HG03139 (cell line): ENCODE data around the gene DHDH.
"Not testable (repeated sequence)": the region's sequence is repeated elsewhere in the genome, so short reads cannot be mapped to it uniquely, and the experiment has no call there.

Experiments
- ATAC-seq: cut with Tn5 transposase; IDR thresholded peaks from one replicate; pipeline ENCODE4 v1.9.1; 2021; ENCODE audit not compliant: unreplicated experiment

DHDH gene

GRCh38 chr19:48915757-48916156, 17.7 kb upstream of the DHDH start:
- no peak for ATAC-seq

GRCh38 chr19:48918071-48918470, 15.4 kb upstream of the DHDH start:
- no peak for ATAC-seq

- no peak for ATAC-seq
Measured at GRCh38 chr19:48918801-48919247, 14.7 kb upstream of the DHDH start.

GRCh38 chr19:48919271-48919670, 14.2 kb upstream of the DHDH start:
- not testable (repeated sequence) for ATAC-seq

- ATAC-seq, result no peak
Measured at GRCh38 chr19:48920949-48921348, 12.6 kb upstream of the DHDH start.

GRCh38 chr19:48921721-48922500, 11.6 kb upstream of the DHDH start:
- no peak for ATAC-seq

GRCh38 chr19:48922548-48923490, 10.7 kb upstream of the DHDH start:
- ATAC-seq, result no peak

- ATAC-seq, result no peak
Measured at GRCh38 chr19:48925240-48925843, 8.2 kb upstream of the DHDH start.

GRCh38 chr19:48925890-48926289, 7.6 kb upstream of the DHDH start:
- ATAC-seq, result not testable (repeated sequence)

GRCh38 chr19:48926909-48927308, 6.6 kb upstream of the DHDH start:
- ATAC-seq, result no peak

GRCh38 chr19:48927692-48928091, 5.8 kb upstream of the DHDH start:
- not testable (repeated sequence) for ATAC-seq

- ATAC-seq, result no peak
Measured at GRCh38 chr19:48928164-48929025, 5.1 kb upstream of the DHDH start.

GRCh38 chr19:48934837-48935236, 1.3 kb downstream of the DHDH start:
- no peak for ATAC-seq

GRCh38 chr19:48935864-48936263, 2.4 kb downstream of the DHDH start:
- ATAC-seq, result no peak

- ATAC-seq, result no peak
Measured at GRCh38 chr19:48938256-48938655, 4.8 kb downstream of the DHDH start.

GRCh38 chr19:48940902-48941301, 7.4 kb downstream of the DHDH start:
- no peak for ATAC-seq

GRCh38 chr19:48943081-48943480, 9.6 kb downstream of the DHDH start:
- ATAC-seq, result no peak

- ATAC-seq, result no peak
Measured at GRCh38 chr19:48945415-48945814, 11.9 kb downstream of the DHDH start.

- ATAC-seq, result no peak
Measured at GRCh38 chr19:48945817-48946216, 12.3 kb downstream of the DHDH start.

GRCh38 chr19:48946463-48947257, 13.2 kb downstream of the DHDH start:
- ATAC-seq, result no peak
